Lower lobe of right lung (tissue), 2 donors: ENCODE measurements around the gene CSF1. TPM values are rescaled to one million over a fixed set of nuclear protein-coding genes. Genes with fewer than 3 reads are reported as not detected.

ENCODE experiments used
- ATAC-seq, 2 donors: fragments of 200-7000 bp; cut with Tn5 transposase; one replicate each; pipeline ENCODE4 v1.9.1; 2020 to 2022; ENCODE audit warnings: mild to moderate bottlenecking in 2 of 2, moderate library complexity in 2 of 2
- DNase-seq: peaks from one replicate; pipeline ENCODE4 v3.0.0-alpha.2; 2020
- H3K27ac ChIP-seq: fragments of 200-600 bp; one replicate; pipeline ENCODE4 v1.8.0; 2022
- H3K27me3 ChIP-seq: fragments of 200-600 bp; one replicate; pipeline ENCODE4 v1.8.0; 2022; ENCODE audit warnings: low read depth
- H3K36me3 ChIP-seq: fragments of 200-600 bp; one replicate; pipeline ENCODE4 v1.8.0; 2022; ENCODE audit warnings: mild to moderate bottlenecking
- H3K4me1 ChIP-seq: fragments of 200-600 bp; one replicate; pipeline ENCODE4 v1.8.0; 2022
- H3K4me3 ChIP-seq: fragments of 200-600 bp; one replicate; pipeline ENCODE4 v1.8.0; 2022; ENCODE audit warnings: mild to moderate bottlenecking
- H3K9me3 ChIP-seq: fragments of 200-600 bp; one replicate; pipeline ENCODE4 v1.8.0; 2022
- intact Hi-C: fragments of 100-400 bp; cut with DNase I; formaldehyde crosslinking; loops from one replicate; pipeline ENCODE4 v1.11.0; 2022
- total RNA-seq: library from RNA; stranded (reverse); fragmentation: NEBNext Ultra II Directional; extraction: Animal tissue kit (Norgen Biotek cat#: 25700); gene quantifications from one replicate; pipeline ENCODE4 v1.2.1, GENCODE V29; 2021
- TF ChIP-seq, protein P1 (sequence below): fragments of 200-600 bp; IDR thresholded peaks from one replicate; pipeline ENCODE4 v1.8.0; 2022; ENCODE audit warnings: antibody characterized with exemption, mild to moderate bottlenecking
- donor health status: DM: no; HTN: yes; CAD: no; lungs with severe emphysema.

The CSF1 gene
- total RNA-seq, 1 donor from 2014 or later = 64.3 TPM

DNA sequence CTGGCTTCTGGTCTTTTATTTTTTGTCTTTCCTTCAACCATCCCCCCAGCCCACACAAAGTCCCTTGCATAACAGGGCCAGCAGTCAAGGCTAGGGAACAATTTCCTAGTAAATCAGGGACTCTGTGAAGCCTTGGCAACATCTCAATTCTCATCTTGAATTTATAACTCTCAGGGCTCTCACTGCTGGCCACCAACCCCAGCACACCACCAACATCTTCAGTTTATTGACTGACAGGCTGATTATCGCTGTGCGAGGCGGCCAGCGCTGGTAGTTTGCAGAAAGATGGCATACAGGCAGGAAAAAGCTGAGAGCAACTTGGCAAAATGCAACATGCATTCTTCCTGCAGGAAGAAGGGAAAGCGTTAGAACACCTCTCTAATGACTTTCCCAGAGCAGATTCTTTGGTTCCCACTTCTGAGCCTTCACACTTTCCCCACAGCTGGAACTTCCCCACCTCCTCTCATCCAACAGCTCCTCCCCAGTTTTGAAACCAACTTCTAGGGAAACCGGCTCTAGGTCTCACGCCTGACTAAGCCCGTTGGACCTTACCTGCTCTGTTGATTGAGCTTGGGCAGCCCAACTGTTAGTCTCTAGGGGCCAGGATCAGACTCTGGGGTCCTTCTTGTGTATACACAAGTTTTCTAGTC lies 26.3 kb upstream of the CSF1 start:
- intact Hi-C loops = no loop called here
- Histone ChIP-seq H3K27me3 (no peaks in the 10 kb centered on the region), H3K36me3 (no peaks in the 10 kb centered on the region), H3K9me3 (no peaks in the 10 kb centered on the region), H3K27ac (no peak overlapping the region), H3K4me1 (peaks cover 49% of the 10 kb centered on the region), H3K4me3 (no peak overlapping the region)
- ATAC-seq (no peak), DNase-seq (no peak)
- TF ChIP-seq, protein P1, sequence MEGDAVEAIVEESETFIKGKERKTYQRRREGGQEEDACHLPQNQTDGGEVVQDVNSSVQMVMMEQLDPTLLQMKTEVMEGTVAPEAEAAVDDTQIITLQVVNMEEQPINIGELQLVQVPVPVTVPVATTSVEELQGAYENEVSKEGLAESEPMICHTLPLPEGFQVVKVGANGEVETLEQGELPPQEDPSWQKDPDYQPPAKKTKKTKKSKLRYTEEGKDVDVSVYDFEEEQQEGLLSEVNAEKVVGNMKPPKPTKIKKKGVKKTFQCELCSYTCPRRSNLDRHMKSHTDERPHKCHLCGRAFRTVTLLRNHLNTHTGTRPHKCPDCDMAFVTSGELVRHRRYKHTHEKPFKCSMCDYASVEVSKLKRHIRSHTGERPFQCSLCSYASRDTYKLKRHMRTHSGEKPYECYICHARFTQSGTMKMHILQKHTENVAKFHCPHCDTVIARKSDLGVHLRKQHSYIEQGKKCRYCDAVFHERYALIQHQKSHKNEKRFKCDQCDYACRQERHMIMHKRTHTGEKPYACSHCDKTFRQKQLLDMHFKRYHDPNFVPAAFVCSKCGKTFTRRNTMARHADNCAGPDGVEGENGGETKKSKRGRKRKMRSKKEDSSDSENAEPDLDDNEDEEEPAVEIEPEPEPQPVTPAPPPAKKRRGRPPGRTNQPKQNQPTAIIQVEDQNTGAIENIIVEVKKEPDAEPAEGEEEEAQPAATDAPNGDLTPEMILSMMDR = no peak

DNA sequence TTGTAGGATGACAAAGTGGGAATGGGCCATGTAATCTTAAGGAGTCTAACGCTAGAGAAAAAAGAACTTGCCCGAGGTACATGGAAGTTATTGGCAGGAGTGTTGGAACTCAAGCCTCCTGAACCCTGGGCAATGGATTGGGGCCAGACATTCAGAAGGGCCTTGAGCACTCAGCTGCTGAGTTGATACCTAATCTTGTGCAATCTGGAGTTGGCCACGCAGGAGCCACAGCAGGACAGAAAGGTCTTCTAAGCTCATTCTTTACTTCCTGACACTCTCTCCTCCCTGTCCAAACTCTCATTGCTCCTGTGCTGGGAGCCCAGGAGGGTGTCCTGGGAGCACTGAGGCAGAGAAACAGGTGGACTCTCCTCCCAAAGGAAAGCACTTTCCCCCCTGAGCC lies 25.1 kb upstream of the CSF1 start:
- intact Hi-C loops = no loop called here
- Histone ChIP-seq H3K27me3 (no peaks in the 10 kb centered on the region), H3K9me3 (no peaks in the 10 kb centered on the region), H3K4me3 (no peak overlapping the region), H3K27ac (no peak overlapping the region), H3K4me1 (peaks cover 49% of the 10 kb centered on the region), H3K36me3 (no peaks in the 10 kb centered on the region)
- no peak for ATAC-seq
- no peak for DNase-seq
- TF ChIP-seq, protein P1 = no peak

GRCh38 chr1:109886827-109887226 lies 23.8 kb upstream of the CSF1 start:
- Histone ChIP-seq H3K27ac (no peak overlapping the region), H3K9me3 (no peaks in the 10 kb centered on the region), H3K4me3 (no peak overlapping the region), H3K36me3 (no peaks in the 10 kb centered on the region), H3K4me1 (peaks cover 53% of the 10 kb centered on the region), H3K27me3 (no peaks in the 10 kb centered on the region)
- TF ChIP-seq, protein P1 = no peak
- intact Hi-C loops = no loop called here
- peak; percentile 62 for DNase-seq
- peak; percentile 55 to 67 for ATAC-seq

DNA sequence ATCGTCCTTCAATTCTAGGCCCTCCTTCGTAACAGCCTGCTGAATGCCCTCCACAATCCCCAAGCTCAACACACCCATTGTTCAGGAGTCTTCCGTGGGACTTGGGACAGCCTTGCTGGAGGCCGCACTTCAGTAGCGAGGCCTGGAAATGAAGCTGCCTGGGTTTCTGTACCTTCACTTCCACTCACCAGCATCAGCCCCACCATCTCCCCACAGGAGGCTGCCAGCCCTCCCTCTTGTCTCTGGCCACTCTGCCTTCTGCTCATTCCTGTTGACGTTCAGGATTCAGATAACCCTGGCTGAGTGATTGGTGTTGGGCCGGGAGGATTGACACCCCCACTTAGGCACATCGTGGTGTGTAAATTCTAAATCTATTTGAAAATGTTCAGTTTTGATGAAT lies 23.4 kb upstream of the CSF1 start:
- TF ChIP-seq, protein P1 = no peak
- ATAC-seq (no peak), DNase-seq (no peak)
- H3K4me3 ChIP-seq = no peak overlapping the region
- H3K27ac ChIP-seq = no peak overlapping the region
- intact Hi-C loops = no loop called here
- H3K9me3 ChIP-seq = no peaks in the 10 kb centered on the region
- no peaks in the 10 kb centered on the region for H3K27me3 ChIP-seq
- H3K36me3 ChIP-seq = no peaks in the 10 kb centered on the region
- peaks cover 57% of the 10 kb centered on the region for H3K4me1 ChIP-seq

DNA sequence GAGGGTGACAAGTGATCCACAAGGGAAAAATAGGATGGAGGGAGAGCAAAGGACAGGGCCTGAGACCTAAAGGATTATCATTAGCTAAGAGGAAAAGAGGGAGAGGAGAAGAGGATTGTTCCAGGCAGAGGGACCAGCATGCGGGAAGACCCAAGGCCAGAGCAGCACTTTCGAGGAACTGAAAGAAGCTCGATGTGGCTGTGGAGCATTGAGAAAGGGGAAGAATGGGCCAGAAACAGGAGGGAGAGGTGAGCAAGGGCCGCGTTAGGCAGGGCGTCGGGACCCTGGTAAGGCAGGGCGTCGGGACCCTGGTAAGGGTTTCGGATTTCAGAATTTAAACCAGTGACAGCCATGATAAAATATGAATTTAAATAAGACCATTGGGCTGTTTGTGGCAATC lies 22.8 kb upstream of the CSF1 start:
- ATAC-seq (no peak), DNase-seq (no peak)
- H3K27ac ChIP-seq = no peak overlapping the region
- TF ChIP-seq, protein P1 = no peak
- H3K27me3 ChIP-seq = no peaks in the 10 kb centered on the region
- peaks cover 63% of the 10 kb centered on the region for H3K4me1 ChIP-seq
- H3K4me3 ChIP-seq = no peak overlapping the region
- no peaks in the 10 kb centered on the region for H3K9me3 ChIP-seq
- H3K36me3 ChIP-seq = no peaks in the 10 kb centered on the region
- intact Hi-C loops = no loop called here

- no peaks in the 10 kb centered on the region for H3K36me3 ChIP-seq
- H3K4me3 ChIP-seq = no peak overlapping the region
- no peak overlapping the region for H3K27ac ChIP-seq
- no peak for DNase-seq
- intact Hi-C loops = no loop called here
- H3K9me3 ChIP-seq = no peaks in the 10 kb centered on the region
- ATAC-seq = no peak
- H3K4me1 ChIP-seq = peaks cover 59% of the 10 kb centered on the region
- TF ChIP-seq, protein P1 = no peak
- H3K27me3 ChIP-seq = no peaks in the 10 kb centered on the region
Measured at GRCh38 chr1:109889094-109889493, 21.6 kb upstream of the CSF1 start.
